ENCODE measurements around the gene LIN28A. TPM values are rescaled to one million over a fixed set of nuclear protein-coding genes. Genes with fewer than 3 reads are reported as not detected.

Gene LIN28A
- total RNA-seq, 2 experiments from 2014 or later, result not detected

DNA sequence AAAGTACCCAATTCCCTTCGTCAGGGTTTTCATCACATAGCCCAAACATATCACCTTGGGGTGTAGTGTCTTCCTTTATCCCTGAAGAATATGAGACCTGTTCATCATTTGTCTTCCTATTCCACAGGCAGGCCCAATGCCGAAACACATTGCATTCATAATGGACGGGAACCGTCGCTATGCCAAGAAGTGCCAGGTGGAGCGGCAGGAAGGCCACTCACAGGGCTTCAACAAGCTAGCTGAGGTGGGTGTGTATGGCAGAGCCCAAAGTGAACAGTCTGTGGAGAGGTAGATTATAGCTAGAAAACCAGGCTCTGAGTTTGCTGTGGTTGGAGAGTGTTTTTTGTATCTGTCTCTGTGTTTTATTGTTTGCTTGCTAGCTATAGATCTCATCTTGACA is 27.4 kb downstream of the LIN28A start:
- H3K27me3 Mint-ChIP-seq, result no peaks in the 10 kb centered on the region
- H3K4me1 Mint-ChIP-seq (ENCODE audit: low read depth), result peaks cover 9% of the 10 kb centered on the region
- no peaks in the 10 kb centered on the region for H3K9me3 Mint-ChIP-seq
- DNase-seq, result no peak
- intact Hi-C loops (cut with micrococcal nuclease), result no loop called here
- H3K27ac Mint-ChIP-seq, result no peak overlapping the region
- H3K36me3 Mint-ChIP-seq, result peaks cover 33% of the 10 kb centered on the region
- POLR2A ChIA-PET, result no interaction called here
- no peak overlapping the region for H3K4me3 Mint-ChIP-seq
- CTCF ChIA-PET, result no interaction called here

DNA sequence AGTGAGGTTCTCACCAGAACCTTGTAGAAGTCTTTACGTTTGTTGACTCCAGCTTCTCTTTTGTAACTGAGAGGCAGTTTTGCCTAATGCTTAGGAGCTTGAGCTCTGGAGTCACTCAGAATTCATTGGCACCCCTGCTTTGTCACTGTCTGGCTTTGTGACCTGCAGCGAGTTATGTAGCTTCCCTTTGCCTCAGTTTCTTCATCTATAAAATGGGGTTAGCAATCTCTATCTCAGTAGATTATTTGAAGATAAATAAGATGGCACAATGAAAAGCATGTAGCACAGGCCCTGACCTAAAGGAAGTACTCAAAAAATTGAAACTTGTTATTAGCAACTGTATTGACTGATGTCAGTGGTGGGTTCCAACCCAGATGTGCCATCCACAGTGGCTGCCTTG is 29.6 kb downstream of the LIN28A start:
- POLR2A ChIA-PET, result interaction anchor here (1.0 kb wide), 1 partner anchor 8 kb away, joined by 3 read pairs; the partner anchor contains the start of gene DHDDS
- H3K4me3 Mint-ChIP-seq, result no peak overlapping the region

DNA sequence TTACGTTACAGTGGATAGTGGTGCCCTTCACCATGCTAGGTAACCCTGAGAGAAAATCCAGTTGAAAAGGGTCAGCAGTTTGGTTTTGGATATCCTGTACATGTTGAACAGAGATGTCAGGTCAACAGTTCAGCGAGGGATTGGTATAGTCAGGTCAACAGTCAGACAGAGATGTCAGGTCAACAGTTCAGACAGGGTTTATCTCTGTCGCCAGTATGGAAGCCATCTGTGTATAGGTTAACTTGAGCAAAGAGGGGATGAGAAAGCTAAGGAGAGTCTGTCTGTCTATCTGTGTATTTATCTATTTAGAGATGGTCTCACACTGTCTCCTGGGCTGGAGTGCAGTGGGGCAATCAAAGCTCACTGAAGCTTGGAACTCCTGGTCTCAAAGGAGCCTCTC is 39.3 kb downstream of the LIN28A start:
- Mint-ChIP-seq H3K27ac (no peak overlapping the region), H3K4me3 (no peak overlapping the region), H3K36me3 (peaks cover 32% of the 10 kb centered on the region), H3K9me3 (no peaks in the 10 kb centered on the region), H3K27me3 (no peaks in the 10 kb centered on the region), H3K4me1 (ENCODE audit: low read depth) (no peaks in the 10 kb centered on the region)
- ChIA-PET POLR2A (no interaction called here), CTCF (interaction anchor here (2.8 kb wide), 1 partner anchor 33 kb away, joined by 10 read pairs; no protein-coding TSS in a partner anchor)
- intact Hi-C loops (cut with micrococcal nuclease), result no loop called here
- DNase-seq, result no peak

More for the DNA sequence above, 29.6 kb downstream of the LIN28A start:
- no peaks in the 10 kb centered on the region for H3K9me3 Mint-ChIP-seq
- H3K27ac Mint-ChIP-seq, result no peak overlapping the region
- no peaks in the 10 kb centered on the region for H3K27me3 Mint-ChIP-seq
- peaks cover 42% of the 10 kb centered on the region for H3K36me3 Mint-ChIP-seq
- H3K4me1 Mint-ChIP-seq (ENCODE audit: low read depth), result no peaks in the 10 kb centered on the region
- DNase-seq, result no peak
- CTCF ChIA-PET, result no interaction called here
- intact Hi-C loops (cut with micrococcal nuclease), result no loop called here

DNA sequence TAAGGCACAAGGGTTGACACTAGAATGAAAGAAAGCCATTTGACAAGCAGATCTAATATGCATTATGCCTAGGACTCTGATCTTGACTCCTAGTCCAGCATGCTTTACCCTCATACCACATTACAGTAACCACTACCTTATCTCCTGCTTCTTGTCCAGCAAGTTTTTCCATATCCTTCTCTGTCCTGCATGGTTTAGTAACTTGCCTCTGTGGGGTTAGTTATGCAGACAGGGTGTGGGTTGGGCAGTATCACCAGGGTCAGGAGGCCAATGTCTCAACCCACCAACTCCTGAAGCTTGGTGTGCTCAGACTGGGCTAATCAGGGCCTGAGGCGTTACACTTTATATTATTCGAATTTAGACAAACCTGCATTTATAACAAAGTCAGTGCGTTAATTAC is 40.3 kb downstream of the LIN28A start:
- H3K27ac Mint-ChIP-seq, result no peak overlapping the region
- H3K4me1 Mint-ChIP-seq (ENCODE audit: low read depth), result no peaks in the 10 kb centered on the region
- POLR2A ChIA-PET, result no interaction called here
- no peak overlapping the region for H3K4me3 Mint-ChIP-seq
- CTCF ChIA-PET, result no interaction called here
- DNase-seq, result no peak
- H3K36me3 Mint-ChIP-seq, result peaks cover 33% of the 10 kb centered on the region
- intact Hi-C loops (cut with micrococcal nuclease), result no loop called here
- H3K27me3 Mint-ChIP-seq, result no peaks in the 10 kb centered on the region
- H3K9me3 Mint-ChIP-seq, result no peaks in the 10 kb centered on the region

DNA sequence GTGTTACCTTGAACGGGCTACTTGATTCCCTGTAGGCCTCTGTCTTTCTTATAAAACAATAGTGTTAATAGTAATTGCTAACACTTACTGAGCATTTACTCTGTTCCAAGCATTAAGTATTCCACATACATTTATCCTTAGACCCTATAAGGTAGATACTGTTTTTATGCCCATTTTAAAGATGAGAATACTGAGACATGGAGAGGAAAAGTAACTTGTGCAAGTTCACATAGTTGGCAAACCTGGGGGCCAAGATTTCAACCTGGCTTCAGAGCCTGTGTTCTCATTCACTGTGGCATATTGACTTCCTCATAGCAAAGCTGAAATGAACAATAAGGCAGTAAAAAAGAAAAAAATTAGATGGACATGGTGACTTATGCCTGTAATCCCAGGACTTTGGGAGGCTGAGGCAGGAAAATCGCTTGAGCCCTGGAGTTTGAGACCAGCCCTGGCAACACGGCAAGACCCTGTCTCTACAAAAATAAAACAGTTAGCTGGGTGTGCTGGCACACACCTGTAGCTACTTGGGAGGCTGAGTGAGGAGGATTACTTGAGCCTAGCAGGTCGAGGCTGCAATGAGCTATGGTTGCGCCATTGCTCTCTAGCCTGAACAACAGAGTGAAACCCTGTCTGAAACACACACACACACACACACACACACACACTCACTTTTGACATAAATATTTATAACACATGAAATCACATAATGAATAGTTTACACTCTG is 42.0 kb downstream of the LIN28A start:
- Mint-ChIP-seq H3K9me3 (no peaks in the 10 kb centered on the region), H3K27me3 (no peaks in the 10 kb centered on the region), H3K4me3 (no peak overlapping the region), H3K4me1 (ENCODE audit: low read depth) (no peaks in the 10 kb centered on the region), H3K36me3 (peaks cover 24% of the 10 kb centered on the region), H3K27ac (no peak overlapping the region)
- POLR2A ChIA-PET, result no interaction called here
- CTCF ChIA-PET, result interaction anchor here (0.7 kb wide), 1 partner anchor 36 kb away, joined by 3 read pairs; no protein-coding TSS in a partner anchor
- intact Hi-C loops (cut with micrococcal nuclease), result no loop called here
- DNase-seq, result no peak

DNA sequence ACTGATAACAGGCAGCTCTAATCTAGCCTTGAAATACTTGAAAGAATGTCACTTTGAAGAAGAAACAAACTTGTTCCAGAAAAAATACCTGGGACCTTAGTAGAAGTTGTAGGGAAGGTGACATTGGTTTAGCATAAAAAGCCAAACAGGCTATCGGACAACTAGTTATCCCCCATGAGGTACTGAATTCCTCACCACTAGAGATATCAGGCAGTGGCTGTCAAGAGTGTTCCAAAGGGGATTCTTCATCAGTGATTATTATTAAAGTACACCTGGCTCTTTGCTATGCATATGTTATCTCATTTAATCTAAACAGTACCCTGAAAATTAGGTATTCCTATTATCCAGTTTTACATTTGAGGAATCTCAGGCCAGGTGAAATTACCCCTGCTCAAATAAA is 48.5 kb downstream of the LIN28A start:
- Mint-ChIP-seq H3K27ac (no peak overlapping the region), H3K36me3 (peaks cover 33% of the 10 kb centered on the region), H3K4me1 (ENCODE audit: low read depth) (no peaks in the 10 kb centered on the region), H3K9me3 (no peaks in the 10 kb centered on the region), H3K27me3 (no peaks in the 10 kb centered on the region), H3K4me3 (no peak overlapping the region)
- POLR2A ChIA-PET, result no interaction called here
- intact Hi-C loops (cut with micrococcal nuclease), result no loop called here
- no peak for DNase-seq
- CTCF ChIA-PET, result interaction anchor here (2.3 kb wide), 1 partner anchor 11 kb away, joined by 11 read pairs; no protein-coding TSS in a partner anchor

DNA sequence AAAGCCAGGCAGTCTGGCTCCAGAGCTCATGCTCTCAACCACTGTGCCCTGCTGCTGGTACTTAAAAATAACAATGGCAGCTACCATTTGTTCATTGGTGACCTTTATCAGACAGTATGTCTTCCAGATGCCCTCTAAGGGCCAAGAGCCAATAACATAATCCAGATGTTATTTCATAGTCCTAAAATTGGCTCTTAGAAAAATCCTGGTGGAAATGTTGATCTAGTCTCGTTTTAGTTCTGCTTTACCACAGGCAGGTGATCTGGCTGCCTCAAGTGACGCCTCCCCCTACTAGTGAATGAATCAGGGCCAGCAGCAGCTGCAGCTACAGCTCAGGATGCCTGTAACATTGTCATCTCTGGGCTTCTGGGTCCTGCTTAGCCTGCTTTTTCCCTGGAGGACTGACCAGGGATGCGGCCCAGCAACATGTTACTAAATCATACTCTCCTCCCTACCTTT is 49.0 kb downstream of the LIN28A start:
- DNase-seq, result no peak
- ChIA-PET POLR2A (no interaction called here), CTCF (interaction anchor here (2.3 kb wide), 1 partner anchor 10 kb away, joined by 11 read pairs; no protein-coding TSS in a partner anchor)
- Mint-ChIP-seq H3K27me3 (no peaks in the 10 kb centered on the region), H3K27ac (no peak overlapping the region), H3K4me1 (ENCODE audit: low read depth) (no peaks in the 10 kb centered on the region), H3K4me3 (no peak overlapping the region), H3K9me3 (no peaks in the 10 kb centered on the region), H3K36me3 (peaks cover 36% of the 10 kb centered on the region)
- intact Hi-C loops (cut with micrococcal nuclease), result no loop called here

DNA sequence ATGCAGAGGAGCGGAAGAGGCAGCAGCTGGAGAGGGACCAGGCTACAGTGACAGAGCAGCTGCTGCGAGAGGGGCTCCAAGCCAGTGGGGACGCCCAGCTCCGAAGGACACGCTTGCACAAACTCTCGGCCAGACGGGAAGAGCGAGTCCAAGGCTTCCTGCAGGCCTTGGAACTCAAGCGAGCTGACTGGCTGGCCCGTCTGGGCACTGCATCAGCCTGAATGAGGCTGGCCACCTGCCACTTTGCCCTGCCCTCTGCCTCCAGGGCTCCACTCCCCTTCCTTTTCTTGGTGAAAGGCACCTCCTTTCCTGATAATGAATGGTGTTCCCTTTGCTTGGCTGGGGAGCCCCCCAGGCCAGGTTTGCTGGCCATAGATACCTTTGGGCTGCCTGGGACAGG is 58.3 kb downstream of the LIN28A start:
- DNase-seq, result no peak
- peaks cover 24% of the 10 kb centered on the region for H3K4me1 Mint-ChIP-seq (ENCODE audit: low read depth)
- no peaks in the 10 kb centered on the region for H3K9me3 Mint-ChIP-seq
- peaks cover 36% of the 10 kb centered on the region for H3K36me3 Mint-ChIP-seq
- H3K27ac Mint-ChIP-seq, result no peak overlapping the region
- H3K27me3 Mint-ChIP-seq, result no peaks in the 10 kb centered on the region
- intact Hi-C loops (cut with micrococcal nuclease), result no loop called here
- ChIA-PET CTCF (interaction anchor here (1.3 to 2.3 kb wide), 3 partner anchors 9 to 299 kb away, joined by 4 to 11 read pairs (median 9); partner anchors contain the start of gene ZNF593), POLR2A (no interaction called here)
- no peak overlapping the region for H3K4me3 Mint-ChIP-seq

DNA sequence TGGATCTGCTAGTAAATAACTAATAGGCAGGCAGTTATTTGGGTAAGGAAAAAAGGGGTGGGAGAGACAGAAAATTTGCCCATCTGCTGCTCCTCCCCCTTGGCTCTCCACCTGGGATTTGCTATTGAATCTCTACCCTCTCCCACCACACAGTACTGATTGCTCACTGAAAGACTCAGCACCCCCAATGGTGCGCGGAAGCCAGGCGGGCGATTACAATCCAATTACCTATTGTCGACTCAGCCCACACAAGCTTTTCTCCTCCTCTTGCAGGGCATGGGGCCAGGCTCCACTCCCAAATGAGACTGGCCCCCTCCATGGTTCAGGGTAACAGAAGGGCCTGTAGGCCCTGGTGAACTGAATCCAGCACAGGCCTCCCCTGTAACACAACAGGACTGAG is 58.9 kb downstream of the LIN28A start:
- H3K9me3 Mint-ChIP-seq, result no peaks in the 10 kb centered on the region
- no peak overlapping the region for H3K27ac Mint-ChIP-seq
- intact Hi-C loops (cut with micrococcal nuclease), result no loop called here
- CTCF ChIA-PET, result interaction anchor here (0.9 to 2.3 kb wide), 8 partner anchors 9 to 300 kb away, joined by 3 to 11 read pairs (median 4); partner anchors contain the start of gene ZNF593
- H3K36me3 Mint-ChIP-seq, result peaks cover 38% of the 10 kb centered on the region
- no peaks in the 10 kb centered on the region for H3K27me3 Mint-ChIP-seq
- peaks cover 31% of the 10 kb centered on the region for H3K4me1 Mint-ChIP-seq (ENCODE audit: low read depth)
- no peak overlapping the region for H3K4me3 Mint-ChIP-seq
- DNase-seq, result no peak
- POLR2A ChIA-PET, result no interaction called here

DNA sequence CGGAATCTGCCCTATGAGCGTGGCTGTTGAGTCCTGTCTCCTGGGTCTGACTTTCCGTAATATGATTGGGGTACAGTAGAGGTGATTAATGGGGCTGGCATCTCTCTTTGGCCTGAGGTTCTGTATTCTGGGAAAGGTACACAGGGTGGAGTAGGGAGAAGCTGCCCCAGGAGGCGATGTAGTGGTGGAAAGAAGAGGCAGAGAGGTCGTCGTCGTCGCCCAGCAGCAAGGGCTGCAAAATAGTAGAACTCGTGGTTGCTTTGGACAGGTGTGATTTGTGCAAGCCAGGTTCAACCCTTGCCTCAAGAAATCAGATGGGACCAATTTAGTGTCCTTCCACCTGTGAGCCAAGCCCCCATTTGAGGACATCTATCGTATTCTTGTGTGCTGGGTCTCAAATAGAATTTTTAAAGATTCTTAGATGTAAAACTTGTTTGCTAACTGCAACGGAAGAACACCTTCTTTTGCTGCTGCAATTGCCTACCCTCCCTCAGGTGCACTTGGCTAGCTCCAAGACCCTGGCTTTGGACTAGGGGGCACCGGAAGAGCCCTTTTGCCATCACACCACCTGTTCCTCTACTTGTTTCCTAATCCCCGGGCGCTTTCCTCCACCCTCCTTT is 60.4 kb downstream of the LIN28A start:
- peaks cover 38% of the 10 kb centered on the region for H3K4me1 Mint-ChIP-seq (ENCODE audit: low read depth)

DNA sequence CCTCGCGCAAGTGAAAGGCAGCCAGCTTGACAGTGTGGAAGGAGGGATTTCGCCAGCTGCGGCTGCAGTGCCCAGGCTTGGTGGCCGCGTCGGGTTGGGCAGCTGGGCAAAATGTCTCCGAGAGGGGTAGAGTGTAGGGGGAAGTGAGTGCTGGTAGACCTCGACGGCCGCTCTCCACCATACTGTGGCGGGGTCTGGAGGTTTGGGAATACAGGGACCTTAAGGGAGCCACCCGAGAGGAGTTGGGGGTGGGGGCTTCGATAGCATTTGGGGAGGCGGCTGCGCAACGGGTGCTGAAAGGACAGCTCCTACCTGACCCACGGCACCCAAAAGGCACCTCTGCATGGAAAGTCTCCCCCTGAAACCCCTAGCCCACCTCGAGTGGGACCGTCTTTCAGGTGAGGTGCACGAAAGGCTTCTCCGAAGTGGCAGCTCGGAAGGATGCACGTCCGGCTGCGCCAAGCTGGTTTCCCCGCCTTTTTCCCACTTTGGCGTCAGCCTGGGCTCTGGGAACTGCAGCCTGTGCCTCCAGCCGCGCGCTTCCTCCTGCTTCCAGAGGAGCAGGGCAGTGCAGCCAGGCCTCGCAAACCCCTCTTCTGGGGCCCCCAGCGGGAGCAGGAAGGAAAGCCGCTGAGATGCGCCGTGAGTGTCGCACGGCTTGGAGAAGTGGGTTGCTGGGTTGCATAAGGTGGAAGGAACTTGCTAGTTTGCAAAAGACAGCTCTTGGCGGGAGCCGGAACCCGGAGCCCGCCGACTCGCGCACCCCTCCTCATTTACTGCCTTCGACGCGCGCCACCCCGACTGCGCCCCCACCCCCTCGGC is 61.1 kb downstream of the LIN28A start:
- intact Hi-C loops (cut with micrococcal nuclease), result loop anchor here (1.0 to 5.0 kb wide), 6 partner anchors 30 to 393 kb away; partner anchors contain the start of genes DHDDS, PDIK1L and UBXN11
- no peaks in the 10 kb centered on the region for H3K27me3 Mint-ChIP-seq
- H3K27ac Mint-ChIP-seq, result peak overlapping the region; percentile 97
- CTCF ChIA-PET, result interaction anchor here (0.8 to 2.6 kb wide), 9 partner anchors 28 to 369 kb away, joined by 3 to 15 read pairs (median 3); partner anchors contain the start of gene DHDDS
- POLR2A ChIA-PET, result interaction anchor here (0.5 to 3.3 kb wide), 10 partner anchors 9 to 393 kb away, joined by 3 to 19 read pairs (median 3); partner anchors contain the start of gene DHDDS
- DNase-seq, result peak; percentile 57
- peaks cover 45% of the 10 kb centered on the region for H3K4me1 Mint-ChIP-seq (ENCODE audit: low read depth)
- peak overlapping the region; percentile 89 for H3K4me3 Mint-ChIP-seq
- H3K36me3 Mint-ChIP-seq, result peaks cover 45% of the 10 kb centered on the region
- no peaks in the 10 kb centered on the region for H3K9me3 Mint-ChIP-seq

More for the DNA sequence above, 60.4 kb downstream of the LIN28A start:
- Mint-ChIP-seq H3K36me3 (peaks cover 39% of the 10 kb centered on the region), H3K4me3 (peak overlapping the region; percentile 89), H3K27ac (peak overlapping the region; percentile 5), H3K27me3 (no peaks in the 10 kb centered on the region), H3K9me3 (no peaks in the 10 kb centered on the region)
- POLR2A ChIA-PET, result interaction anchor here (1.0 to 3.3 kb wide), 6 partner anchors 8 to 394 kb away, joined by 3 to 19 read pairs (median 4); partner anchors contain the start of gene DHDDS
- DNase-seq, result peak; percentile 15
- CTCF ChIA-PET, result interaction anchor here (0.7 to 2.6 kb wide), 13 partner anchors 11 to 1119 kb away, joined by 3 to 15 read pairs (median 4); partner anchors contain the start of gene DHDDS
- intact Hi-C loops (cut with micrococcal nuclease), result loop anchor here (5.0 kb wide), 2 partner anchors 164 to 359 kb away; partner anchors contain the start of genes PDIK1L and UBXN11
